NB4 (cell line): Measurements from ENCODE around the gene RCN1.

Source experiments
- DNase-seq: peaks from one replicate; pipeline ENCODE4 v3.0.0; 2010; ENCODE audit warnings: low read depth
- H3K4me3 ChIP-seq: one replicate; pipeline ENCODE4 v1.5.1; 2011; ENCODE audit warnings: mild to moderate bottlenecking, low read depth, low read length, moderate library complexity
- MYC ChIP-seq: IDR thresholded peaks from 2 replicates; pipeline ENCODE4 v1.6.1; 2011; ENCODE audit warnings: low read depth, low read length
- POLR2A ChIP-seq: IDR thresholded peaks from 2 replicates; pipeline ENCODE4 v1.6.1; 2011; ENCODE audit warnings: mild to moderate bottlenecking; ENCODE audit not compliant: insufficient read length; ENCODE audit errors: extremely low read depth
- TF ChIP-seq, protein P1 (sequence below): IDR thresholded peaks from one replicate; pipeline ENCODE4 v1.5.1; 2012; ENCODE audit warnings: low read depth, low read length
- TF ChIP-seq, protein P2 (sequence below): IDR thresholded peaks from 2 replicates; pipeline ENCODE4 v1.6.1; 2011; ENCODE audit warnings: low read depth, low read length

The RCN1 gene

DNA sequence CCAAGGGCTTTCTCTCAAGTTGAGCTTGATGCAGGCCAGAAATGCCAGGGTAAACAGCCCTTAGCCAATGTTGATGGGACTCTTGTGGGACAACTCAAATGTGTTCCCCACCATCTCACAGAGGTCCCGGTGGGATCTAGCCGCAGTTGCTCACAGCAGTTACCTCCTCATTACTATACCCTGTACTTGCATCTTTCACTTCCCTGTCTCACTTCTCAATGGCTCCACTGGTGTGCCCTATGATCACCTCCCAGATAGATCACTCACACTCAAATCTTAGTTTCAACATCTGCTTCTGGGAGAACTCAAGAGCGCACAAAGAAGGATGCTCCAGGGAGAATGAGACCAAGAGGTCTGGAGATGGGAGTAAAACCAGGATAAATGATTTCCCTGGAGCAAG, 47.0 kb downstream of the RCN1 start:
- no peak overlapping the region for H3K4me3 ChIP-seq
- no peak for DNase-seq
- TF ChIP-seq, protein P1, sequence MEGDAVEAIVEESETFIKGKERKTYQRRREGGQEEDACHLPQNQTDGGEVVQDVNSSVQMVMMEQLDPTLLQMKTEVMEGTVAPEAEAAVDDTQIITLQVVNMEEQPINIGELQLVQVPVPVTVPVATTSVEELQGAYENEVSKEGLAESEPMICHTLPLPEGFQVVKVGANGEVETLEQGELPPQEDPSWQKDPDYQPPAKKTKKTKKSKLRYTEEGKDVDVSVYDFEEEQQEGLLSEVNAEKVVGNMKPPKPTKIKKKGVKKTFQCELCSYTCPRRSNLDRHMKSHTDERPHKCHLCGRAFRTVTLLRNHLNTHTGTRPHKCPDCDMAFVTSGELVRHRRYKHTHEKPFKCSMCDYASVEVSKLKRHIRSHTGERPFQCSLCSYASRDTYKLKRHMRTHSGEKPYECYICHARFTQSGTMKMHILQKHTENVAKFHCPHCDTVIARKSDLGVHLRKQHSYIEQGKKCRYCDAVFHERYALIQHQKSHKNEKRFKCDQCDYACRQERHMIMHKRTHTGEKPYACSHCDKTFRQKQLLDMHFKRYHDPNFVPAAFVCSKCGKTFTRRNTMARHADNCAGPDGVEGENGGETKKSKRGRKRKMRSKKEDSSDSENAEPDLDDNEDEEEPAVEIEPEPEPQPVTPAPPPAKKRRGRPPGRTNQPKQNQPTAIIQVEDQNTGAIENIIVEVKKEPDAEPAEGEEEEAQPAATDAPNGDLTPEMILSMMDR, result no peak
- TF ChIP-seq, protein P2, sequence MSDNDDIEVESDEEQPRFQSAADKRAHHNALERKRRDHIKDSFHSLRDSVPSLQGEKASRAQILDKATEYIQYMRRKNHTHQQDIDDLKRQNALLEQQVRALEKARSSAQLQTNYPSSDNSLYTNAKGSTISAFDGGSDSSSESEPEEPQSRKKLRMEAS, result no peak
- TF ChIP-seq MYC (no peak), POLR2A (no peak)

DNA sequence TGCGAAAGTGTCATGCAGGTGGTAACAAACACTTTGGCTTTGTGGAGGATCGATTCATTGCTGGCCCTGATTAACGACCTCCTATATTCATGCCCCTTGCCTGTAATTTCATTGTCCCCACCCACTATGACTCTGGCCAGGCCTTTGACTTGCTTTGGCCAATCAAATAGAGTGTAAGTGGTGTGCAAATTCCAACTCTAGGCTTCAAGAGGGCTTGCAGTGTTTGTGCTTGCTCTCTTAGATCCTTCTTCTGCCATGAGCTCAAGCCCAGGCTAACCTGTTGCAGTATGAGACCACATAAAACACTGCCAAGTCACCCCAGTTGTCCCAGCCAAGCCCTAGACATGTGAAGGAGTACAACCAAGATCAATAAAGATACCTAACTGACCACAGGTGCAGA, 48.0 kb downstream of the RCN1 start:
- no peak overlapping the region for H3K4me3 ChIP-seq
- TF ChIP-seq, protein P1, result no peak
- TF ChIP-seq, protein P2, result no peak
- TF ChIP-seq POLR2A (no peak), MYC (no peak)
- DNase-seq, result no peak

DNA sequence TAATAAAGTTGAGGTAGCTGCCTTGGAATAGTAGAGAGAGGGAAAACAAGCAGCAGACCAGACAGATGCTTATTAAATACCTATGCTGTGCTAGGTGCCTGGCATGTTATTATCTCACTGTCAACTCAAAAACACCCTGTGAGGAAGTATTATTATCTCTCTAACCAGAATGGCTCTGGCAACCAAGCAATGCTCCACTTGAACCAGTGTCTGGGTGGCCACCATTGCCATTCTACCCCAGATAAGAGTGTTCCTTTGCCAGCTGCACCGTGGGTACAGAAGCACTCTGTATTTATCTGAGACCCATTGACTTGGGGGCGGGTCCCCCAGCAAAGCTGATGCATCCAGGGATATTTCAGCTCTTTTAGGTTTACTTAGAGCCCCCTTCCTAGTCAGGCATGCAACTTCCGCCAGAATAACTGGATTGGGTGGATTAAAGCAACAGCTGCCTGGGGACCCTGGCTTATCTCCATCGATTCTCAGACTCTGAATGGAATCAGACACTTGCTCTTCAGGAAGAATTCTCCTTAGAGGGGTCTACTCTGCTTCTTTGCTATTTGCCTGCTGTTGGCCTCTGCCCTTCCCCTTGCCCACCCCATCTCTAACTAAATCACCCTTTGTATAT, 49.1 kb downstream of the RCN1 start:
- no peak for DNase-seq
- no peak for TF ChIP-seq MYC
- TF ChIP-seq POLR2A, result no peak
- TF ChIP-seq, protein P1, result no peak
- TF ChIP-seq, protein P2, result no peak
- no peak overlapping the region for H3K4me3 ChIP-seq

DNA sequence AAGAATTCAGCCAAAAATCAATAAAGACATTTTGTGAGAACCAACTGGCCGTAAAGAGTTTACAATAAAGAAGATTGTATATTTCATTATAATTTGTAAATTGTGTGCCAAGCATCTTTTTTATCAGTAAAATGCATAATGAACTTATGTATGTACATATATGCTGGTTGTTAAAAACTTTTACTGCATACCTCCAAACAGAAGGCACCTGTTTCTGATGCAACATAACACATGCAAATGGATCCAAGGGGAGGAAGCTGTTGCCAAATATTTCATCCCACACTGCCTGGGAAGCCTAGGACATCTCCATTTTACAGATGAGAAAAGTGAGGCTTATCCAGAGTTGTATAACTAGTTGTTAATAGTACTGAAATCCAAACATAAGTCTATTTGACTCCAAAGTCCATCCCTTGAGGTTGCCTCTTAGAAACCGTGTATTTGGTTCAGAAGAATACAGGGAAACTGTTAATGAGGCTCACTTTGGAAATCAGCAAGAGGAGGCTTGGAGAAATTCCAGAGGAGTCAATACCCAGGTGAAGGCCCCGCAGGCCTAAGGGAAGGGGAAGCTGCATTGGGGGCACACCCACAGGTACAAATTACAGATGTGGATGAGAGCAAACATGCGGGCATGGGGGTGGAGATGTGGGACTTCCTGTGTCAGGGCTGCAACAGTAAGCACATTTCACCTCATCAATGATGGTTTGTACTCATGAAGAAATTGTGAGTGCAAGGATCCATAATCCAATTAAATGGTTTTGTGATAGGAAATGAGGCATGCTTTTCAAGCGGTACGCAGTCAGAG, 51.1 kb downstream of the RCN1 start:
- TF ChIP-seq, protein P2, result no peak
- TF ChIP-seq, protein P1, result no peak
- TF ChIP-seq MYC (no peak), POLR2A (no peak)
- no peak overlapping the region for H3K4me3 ChIP-seq
- DNase-seq, result no peak

DNA sequence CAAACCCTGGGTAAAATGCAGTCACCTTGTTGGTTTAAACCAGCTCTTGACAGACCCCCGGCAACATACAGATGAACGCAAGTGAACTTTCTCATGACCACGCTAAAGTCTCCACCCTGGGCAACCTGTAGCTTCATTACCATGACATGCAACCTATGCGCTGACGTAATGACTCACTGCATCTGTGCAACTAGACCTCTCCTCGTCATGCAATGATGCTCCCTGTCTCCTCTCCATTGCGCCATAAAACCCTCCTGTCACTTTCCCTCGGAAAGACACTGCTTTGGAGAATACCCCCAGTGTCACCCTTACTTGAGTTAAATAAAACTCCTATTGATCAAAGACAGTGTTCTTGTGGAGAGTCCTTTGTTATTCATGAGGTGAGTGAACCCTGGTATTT, 52.5 kb downstream of the RCN1 start:
- TF ChIP-seq, protein P1, result no peak
- TF ChIP-seq, protein P2, result no peak
- TF ChIP-seq MYC, result no peak
- no peak for TF ChIP-seq POLR2A
- DNase-seq, result no peak
- H3K4me3 ChIP-seq, result no peak overlapping the region
